Body of pancreas (tissue), 4 donors: Measurements from ENCODE around the gene TRNP1. TPM values are rescaled to one million over a fixed set of nuclear protein-coding genes. Genes with fewer than 3 reads are reported as not detected.
A peak's percentile ranks its signal among the peaks of the same experiment; 100 is the strongest.

Experiments
- ATAC-seq: fragments of 150-250 bp; one replicate; pipeline ENCODE4 v1.9.1; 2016
- DNase-seq, 4 donors: peaks; one replicate each; pipeline ENCODE4 v3.0.0-alpha.2; 2019
- H3K27ac ChIP-seq, 4 donors: fragments of 200-600 bp; sonication (generic); 1 replicate in 3 of 4; 2 replicates in 1 of 4; pipeline versions ENCODE4 v1.5.1 to v1.6.1; 2016 to 2019; ENCODE audit warnings: mild to moderate bottlenecking in 1 of 4, mixed read lengths in 1 of 4, moderate library complexity in 1 of 4
- H3K27me3 ChIP-seq, 2 donors: fragments of 200-600 bp; sonication (generic); one replicate each; pipeline ENCODE4 v1.6.0; 2016; ENCODE audit warnings: mild to moderate bottlenecking in 1 of 2
- H3K36me3 ChIP-seq, 2 donors: fragments of 200-600 bp; sonication (generic); replicated peaks in 1 of 2; 2 replicates each; pipeline ENCODE4 v1.5.1; 2016; ENCODE audit warnings: low read depth in 2 of 2; ENCODE audit not compliant: insufficient read depth in 1 of 2
- H3K4me1 ChIP-seq: fragments of 200-600 bp; sonication (generic); one replicate; pipeline ENCODE4 v1.6.0; 2016
- H3K4me3 ChIP-seq, 2 donors: fragments of 200-600 bp; sonication (generic); 1 replicate in 1 of 2; 2 replicates in 1 of 2; pipeline ENCODE4 v1.5.1; 2016 to 2019
- H3K9me3 ChIP-seq, 3 donors: fragments of 200-600 bp; sonication (generic); 1 replicate in 2 of 3; 2 replicates in 1 of 3; pipeline ENCODE4 v1.5.1; 2016
- CTCF ChIP-seq, 7 experiments: fragments of 450-650 bp in 4 of 7; fragments of 200-600 bp in 3 of 7; sonication (generic) in 3 of 7; IDR thresholded peaks; one replicate each; pipeline ENCODE4 v1.5.1; 2016 to 2019; ENCODE audit warnings: antibody characterized with exemption in 7 of 7
- POLR2A ChIP-seq, 3 donors: fragments of 450-650 bp; IDR thresholded peaks; one replicate each; pipeline ENCODE4 v1.6.1; 2016; ENCODE audit warnings: antibody characterized with exemption in 3 of 3, mild to moderate bottlenecking in 2 of 3
- WGBS, 2 donors: methylation state at CpG; one replicate each; pipeline ENCODE4 v1.1.5; 2017; 5-methylcytosine and 5-hydroxymethylcytosine counted together
- intact Hi-C: fragments of 100-400 bp; cut with DNase I; formaldehyde crosslinking; loops from one replicate; pipeline ENCODE4 v1.15.1; 2023
- total RNA-seq, 2 donors: library from RNA; depleted of rRNA; stranded (reverse); fragments of >200 nt; gene quantifications; one replicate each; pipeline ENCODE4 v1.1.0, GENCODE V29; 2016

Gene TRNP1
- total RNA-seq, 2 donors from 2014 or later: 17.1 to 32.6 TPM

- peak overlapping the region; percentile 46 to 48 for H3K4me3 ChIP-seq
- H3K36me3 ChIP-seq: no peaks in the 10 kb centered on the region
- ATAC-seq (peak; percentile 22), DNase-seq (peak in 3 of 4 donors; percentile 24 to 51 (median 50))
- peak overlapping the region; percentile 69 to 88 (median 84) for H3K27ac ChIP-seq
- H3K4me1 ChIP-seq: peaks cover 79% of the 10 kb centered on the region
- H3K9me3 ChIP-seq: no peaks in the 10 kb centered on the region
- TF ChIP-seq POLR2A (IDR thresholded peaks at IDR 0.05) (no peak), CTCF (IDR thresholded peaks at IDR 0.05) (no peak)
- intact Hi-C loops: no loop called here
- WGBS, 2 donors: 0 to 1% methylated on average over 15 to 84 of the region's 97 CpGs
- no peaks in the 10 kb centered on the region for H3K27me3 ChIP-seq
Measured at GRCh38 chr1:26994020-26994786, 711 bp downstream of the TRNP1 start.

- H3K27ac ChIP-seq: peak overlapping the region; percentile 69 to 88 (median 84)
- TF ChIP-seq CTCF (IDR thresholded peaks at IDR 0.05) (peak in 1 of 7 experiments; percentile 3), POLR2A (IDR thresholded peaks at IDR 0.05) (no peak)
- intact Hi-C loops: no loop called here
- WGBS, 2 donors: 39 to 74% methylated on average over 3 to 15 of the region's 15 CpGs
- no peaks in the 10 kb centered on the region for H3K27me3 ChIP-seq
- H3K36me3 ChIP-seq: no peaks in the 10 kb centered on the region
- peak in 1 of 4 donors; percentile 39 for DNase-seq
- H3K4me3 ChIP-seq: peak overlapping the region in 1 of 2 donors; percentile 0
- H3K9me3 ChIP-seq: no peaks in the 10 kb centered on the region
- no peak for ATAC-seq
- H3K4me1 ChIP-seq: peaks cover 83% of the 10 kb centered on the region
Measured at GRCh38 chr1:26994787-26995517, 1.5 kb downstream of the TRNP1 start.

GRCh38 chr1:26996024-26996423 lies 2.5 kb downstream of the TRNP1 start:
- no peak overlapping the region for H3K4me3 ChIP-seq
- TF ChIP-seq POLR2A (IDR thresholded peaks at IDR 0.05) (no peak), CTCF (IDR thresholded peaks at IDR 0.05) (no peak)
- H3K36me3 ChIP-seq: no peaks in the 10 kb centered on the region
- DNase-seq (no peak), ATAC-seq (no peak)
- intact Hi-C loops: no loop called here
- WGBS, 2 donors: 60% methylated on average over 1 of the region's 1 CpG; no CpG with 5 or more reads in 1 of the 2 donors
- H3K27ac ChIP-seq: peak overlapping the region; percentile 44 to 88 (median 77)
- no peaks in the 10 kb centered on the region for H3K27me3 ChIP-seq
- H3K4me1 ChIP-seq: peaks cover 83% of the 10 kb centered on the region
- no peaks in the 10 kb centered on the region for H3K9me3 ChIP-seq

GRCh38 chr1:26996665-26997064 lies 3.2 kb downstream of the TRNP1 start:
- Histone ChIP-seq H3K36me3 (no peaks in the 10 kb centered on the region), H3K4me3 (no peak overlapping the region), H3K4me1 (peaks cover 83% of the 10 kb centered on the region), H3K27ac (peak overlapping the region; percentile 30 to 88 (median 77)), H3K9me3 (no peaks in the 10 kb centered on the region), H3K27me3 (no peaks in the 10 kb centered on the region)
- 65 to 77% methylated on average over 4 of the region's 4 CpGs for WGBS, 2 donors
- ATAC-seq: no peak
- TF ChIP-seq POLR2A (IDR thresholded peaks at IDR 0.05) (no peak), CTCF (IDR thresholded peaks at IDR 0.05) (no peak)
- intact Hi-C loops: no loop called here
- DNase-seq: no peak
